ENCODE results near the gene BCAS1. TPM values are rescaled to one million over a fixed set of nuclear protein-coding genes. Genes with fewer than 3 reads are reported as not detected.

Gene BCAS1
- total RNA-seq, 2 experiments from 2014 or later, result 0.16 to 0.19 TPM

GRCh38 chr20:54019585-54019984 lies 50.8 kb downstream of the BCAS1 start:
- H3K79me2 ChIP-seq (ENCODE audit: insufficient read depth, low read depth, low read length), result no peaks in the 10 kb centered on the region
- intact Hi-C loops (cut with micrococcal nuclease; ENCODE audit: unreplicated experiment), result no loop called here
- no peak for DNase-seq (ENCODE audit: low spot score)
- no peak overlapping the region for H3K27ac ChIP-seq (ENCODE audit: low read depth, low read length, poor library complexity, severe bottlenecking)
- no peak overlapping the region for H2AFZ ChIP-seq (ENCODE audit: low read length)
- ChIA-PET POLR2A (no interaction called here), CTCF (ENCODE audit: unreplicated experiment) (no interaction called here)
- H3K9me3 ChIP-seq (ENCODE audit: low read length), result no peaks in the 10 kb centered on the region
- H3K9me2 ChIP-seq (ENCODE audit: insufficient read depth, low read length), result no peaks in the 10 kb centered on the region
- H3K36me3 ChIP-seq (ENCODE audit: insufficient read depth, low read length), result no peaks in the 10 kb centered on the region
- peaks cover 7% of the 10 kb centered on the region for H3K4me1 ChIP-seq (ENCODE audit: insufficient read depth, low read length, poor library complexity, severe bottlenecking)
- no peak for TF ChIP-seq EZH2phosphoT487 (IDR thresholded peaks at IDR 0.05; ENCODE audit: borderline replicate concordance, low read depth, low read length)
- TF ChIP-seq CTCF (conservative IDR thresholded peaks at IDR 0.05; ENCODE audit: low read length), result no peak
- no peak overlapping the region for H3K4me2 ChIP-seq (ENCODE audit: low read length)
- H4K20me1 ChIP-seq (ENCODE audit: insufficient read depth, low read length), result no peaks in the 10 kb centered on the region
- no TSS peak for BruUV-seq (replicated peaks)
- H3K4me3 ChIP-seq (ENCODE audit: low read depth, low read length, poor library complexity, severe bottlenecking), result no peak overlapping the region

- Histone ChIP-seq H3K79me2 (ENCODE audit: insufficient read depth, low read depth, low read length) (no peaks in the 10 kb centered on the region), H3K4me3 (ENCODE audit: low read depth, low read length, poor library complexity, severe bottlenecking) (no peak overlapping the region), H3K4me2 (ENCODE audit: low read length) (no peak overlapping the region), H3K4me1 (ENCODE audit: insufficient read depth, low read length, poor library complexity, severe bottlenecking) (peaks cover 7% of the 10 kb centered on the region), H4K20me1 (ENCODE audit: insufficient read depth, low read length) (no peaks in the 10 kb centered on the region), H3K27ac (ENCODE audit: low read depth, low read length, poor library complexity, severe bottlenecking) (no peak overlapping the region), H3K36me3 (ENCODE audit: insufficient read depth, low read length) (no peaks in the 10 kb centered on the region), H3K9me2 (ENCODE audit: insufficient read depth, low read length) (no peaks in the 10 kb centered on the region), H2AFZ (ENCODE audit: low read length) (no peak overlapping the region), H3K9me3 (ENCODE audit: low read length) (no peaks in the 10 kb centered on the region)
- no peak for DNase-seq (ENCODE audit: low spot score)
- CTCF ChIA-PET (ENCODE audit: unreplicated experiment), result no interaction called here
- POLR2A ChIA-PET, result no interaction called here
- no TSS peak for BruUV-seq (replicated peaks)
- intact Hi-C loops (cut with micrococcal nuclease; ENCODE audit: unreplicated experiment), result no loop called here
- TF ChIP-seq CTCF (conservative IDR thresholded peaks at IDR 0.05; ENCODE audit: low read length), result no peak
- TF ChIP-seq EZH2phosphoT487 (IDR thresholded peaks at IDR 0.05; ENCODE audit: borderline replicate concordance, low read depth, low read length), result no peak
These were observed 51.3 kb downstream of the BCAS1 start for GRCh38 chr20:54019127-54019526.

- Histone ChIP-seq H3K9me3 (ENCODE audit: low read length) (no peaks in the 10 kb centered on the region), H3K4me1 (ENCODE audit: insufficient read depth, low read length, poor library complexity, severe bottlenecking) (peaks cover 7% of the 10 kb centered on the region), H2AFZ (ENCODE audit: low read length) (no peak overlapping the region), H3K79me2 (ENCODE audit: insufficient read depth, low read depth, low read length) (no peaks in the 10 kb centered on the region), H3K4me2 (ENCODE audit: low read length) (no peak overlapping the region), H3K4me3 (ENCODE audit: low read depth, low read length, poor library complexity, severe bottlenecking) (no peak overlapping the region), H4K20me1 (ENCODE audit: insufficient read depth, low read length) (no peaks in the 10 kb centered on the region), H3K9me2 (ENCODE audit: insufficient read depth, low read length) (no peaks in the 10 kb centered on the region), H3K36me3 (ENCODE audit: insufficient read depth, low read length) (no peaks in the 10 kb centered on the region), H3K27ac (ENCODE audit: low read depth, low read length, poor library complexity, severe bottlenecking) (no peak overlapping the region)
- TF ChIP-seq EZH2phosphoT487 (IDR thresholded peaks at IDR 0.05; ENCODE audit: borderline replicate concordance, low read depth, low read length) (no peak), CTCF (conservative IDR thresholded peaks at IDR 0.05; ENCODE audit: low read length) (no peak)
- CTCF ChIA-PET (ENCODE audit: unreplicated experiment), result no interaction called here
- intact Hi-C loops (cut with micrococcal nuclease; ENCODE audit: unreplicated experiment), result no loop called here
- POLR2A ChIA-PET, result interaction anchor here (0.7 to 0.8 kb wide), 2 partner anchors 10 to 562 kb away, joined by 3 read pairs; no protein-coding TSS in a partner anchor
- DNase-seq (ENCODE audit: low spot score), result peak; percentile 26
- BruUV-seq (replicated peaks), result no TSS peak
These were observed 52.5 kb downstream of the BCAS1 start for GRCh38 chr20:54017846-54018245.
